HPDE6-E6E7 (cell line): ENCODE data around the gene PAN3.
"Not testable (repeated sequence)": the region's sequence is repeated elsewhere in the genome, so short reads cannot be mapped to it uniquely, and the experiment has no call there.

ENCODE experiments used
- DNase-seq: peaks from one replicate; pipeline ENCODE4 v3.0.0; 2011; ENCODE audit warnings: missing footprints; ENCODE audit errors: extremely low spot score

The PAN3 gene

GRCh38 chr13:28137596-28137995 lies 749 bp upstream of the PAN3 start:
- no peak for DNase-seq

GRCh38 chr13:28138756-28139470 lies 568 bp downstream of the PAN3 start:
- DNase-seq, result peak; percentile 6

GRCh38 chr13:28140433-28141125 lies 2.2 kb downstream of the PAN3 start:
- DNase-seq, result no peak

GRCh38 chr13:28141542-28141941 lies 3.2 kb downstream of the PAN3 start:
- not testable (repeated sequence) for DNase-seq

GRCh38 chr13:28145049-28145448 lies 6.7 kb downstream of the PAN3 start:
- DNase-seq, result no peak

- DNase-seq, result no peak
Observed at GRCh38 chr13:28147495-28147894, 9.2 kb downstream of the PAN3 start.

GRCh38 chr13:28159057-28159456 lies 20.7 kb downstream of the PAN3 start:
- no peak for DNase-seq

GRCh38 chr13:28161370-28161769 lies 23.0 kb downstream of the PAN3 start:
- no peak for DNase-seq

GRCh38 chr13:28163587-28163986 lies 25.2 kb downstream of the PAN3 start:
- DNase-seq, result no peak

GRCh38 chr13:28166257-28166656 lies 27.9 kb downstream of the PAN3 start:
- no peak for DNase-seq

GRCh38 chr13:28171266-28171665 lies 32.9 kb downstream of the PAN3 start:
- no peak for DNase-seq

- no peak for DNase-seq
Observed at GRCh38 chr13:28172947-28173346, 34.6 kb downstream of the PAN3 start.

- peak; percentile 0 for DNase-seq
Observed at GRCh38 chr13:28173793-28174192, 35.4 kb downstream of the PAN3 start.

- DNase-seq, result no peak
Observed at GRCh38 chr13:28177327-28177726, 39.0 kb downstream of the PAN3 start.

GRCh38 chr13:28177877-28178276 lies 39.5 kb downstream of the PAN3 start:
- no peak for DNase-seq

- no peak for DNase-seq
Observed at GRCh38 chr13:28179974-28180373, 41.6 kb downstream of the PAN3 start.

- peak; percentile 15 for DNase-seq
Observed at GRCh38 chr13:28181413-28181812, 43.1 kb downstream of the PAN3 start.

GRCh38 chr13:28185256-28185655 lies 46.9 kb downstream of the PAN3 start:
- DNase-seq, result no peak

GRCh38 chr13:28199089-28199488 lies 60.7 kb downstream of the PAN3 start:
- no peak for DNase-seq

- no peak for DNase-seq
Observed at GRCh38 chr13:28204043-28204442, 65.7 kb downstream of the PAN3 start.

- no peak for DNase-seq
Observed at GRCh38 chr13:28204690-28205443, 66.5 kb downstream of the PAN3 start.

GRCh38 chr13:28218679-28219078 lies 80.3 kb downstream of the PAN3 start:
- no peak for DNase-seq
